ENCODE data around the gene HTR3C.
A peak's percentile ranks its signal among the peaks of the same experiment; 100 is the strongest.
"Not testable (repeated sequence)": the region's sequence is repeated elsewhere in the genome, so short reads cannot be mapped to it uniquely, and the experiment has no call there.

HTR3C gene, protein sequence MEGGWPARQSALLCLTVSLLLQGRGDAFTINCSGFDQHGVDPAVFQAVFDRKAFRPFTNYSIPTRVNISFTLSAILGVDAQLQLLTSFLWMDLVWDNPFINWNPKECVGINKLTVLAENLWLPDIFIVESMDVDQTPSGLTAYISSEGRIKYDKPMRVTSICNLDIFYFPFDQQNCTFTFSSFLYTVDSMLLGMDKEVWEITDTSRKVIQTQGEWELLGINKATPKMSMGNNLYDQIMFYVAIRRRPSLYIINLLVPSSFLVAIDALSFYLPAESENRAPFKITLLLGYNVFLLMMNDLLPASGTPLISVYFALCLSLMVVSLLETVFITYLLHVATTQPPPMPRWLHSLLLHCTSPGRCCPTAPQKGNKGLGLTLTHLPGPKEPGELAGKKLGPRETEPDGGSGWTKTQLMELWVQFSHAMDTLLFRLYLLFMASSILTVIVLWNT

DNA sequence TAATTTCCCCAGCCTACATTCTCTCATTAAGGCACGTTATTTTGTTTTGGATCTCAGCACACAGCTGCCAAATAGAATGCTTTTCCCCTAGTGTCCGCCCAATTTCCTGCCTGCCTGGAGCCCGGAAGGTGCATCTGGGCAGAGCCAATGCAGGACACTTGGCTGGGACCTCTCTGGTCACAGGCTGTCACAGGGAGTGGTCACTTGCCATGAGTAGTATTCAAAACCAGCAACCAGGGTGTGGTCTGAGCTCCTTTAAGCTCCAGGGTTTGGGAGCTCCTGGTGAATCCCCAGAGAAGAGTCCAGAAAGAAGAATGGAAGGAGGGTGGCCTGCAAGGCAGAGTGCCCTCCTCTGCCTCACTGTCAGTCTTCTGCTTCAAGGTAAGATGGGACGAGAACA lies at the start of gene HTR3C:
Gene HTR3C (plus strand): TSS at position 281 of the 400 bp plus-strand sequence. CDS start 34 bp downstream, at position 315.
- DNase-seq: no peak

DNA sequence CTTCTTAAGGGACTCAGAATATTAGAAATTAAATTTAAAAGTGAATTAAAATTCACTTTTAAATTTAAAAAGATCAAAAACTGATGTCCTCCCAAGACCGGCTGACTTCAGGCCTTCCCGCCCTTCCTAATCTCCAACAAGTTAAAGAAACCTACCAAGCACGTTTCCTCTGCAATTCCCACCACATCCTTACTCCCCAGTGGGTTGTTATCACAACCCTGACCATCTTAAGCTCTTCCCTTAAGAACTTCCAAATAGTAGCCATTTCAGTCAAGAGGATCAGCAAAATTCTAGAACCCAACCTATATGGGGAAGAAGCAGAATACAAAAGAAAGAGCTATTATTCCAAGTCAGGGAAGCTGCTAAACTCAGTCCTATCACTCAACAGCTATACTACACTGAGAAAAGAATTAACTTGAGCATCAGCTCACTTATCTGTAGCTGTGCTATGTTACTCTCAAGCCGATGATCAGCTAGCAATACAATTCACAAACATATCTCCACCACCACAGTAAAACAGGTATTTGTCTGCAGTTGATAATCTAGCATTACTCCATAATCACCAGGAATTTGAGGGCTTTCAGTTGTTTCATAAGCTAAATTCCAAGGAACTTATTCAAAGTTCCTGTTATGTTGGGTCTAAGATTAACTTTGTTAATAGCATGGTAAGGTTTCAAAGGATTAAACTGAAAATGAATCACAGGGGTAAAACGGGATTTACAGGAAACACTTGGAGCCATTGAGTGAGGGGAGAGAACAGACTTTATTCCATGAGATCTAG lies 49.5 kb upstream of the HTR3C start:
- no peak for DNase-seq

DNA sequence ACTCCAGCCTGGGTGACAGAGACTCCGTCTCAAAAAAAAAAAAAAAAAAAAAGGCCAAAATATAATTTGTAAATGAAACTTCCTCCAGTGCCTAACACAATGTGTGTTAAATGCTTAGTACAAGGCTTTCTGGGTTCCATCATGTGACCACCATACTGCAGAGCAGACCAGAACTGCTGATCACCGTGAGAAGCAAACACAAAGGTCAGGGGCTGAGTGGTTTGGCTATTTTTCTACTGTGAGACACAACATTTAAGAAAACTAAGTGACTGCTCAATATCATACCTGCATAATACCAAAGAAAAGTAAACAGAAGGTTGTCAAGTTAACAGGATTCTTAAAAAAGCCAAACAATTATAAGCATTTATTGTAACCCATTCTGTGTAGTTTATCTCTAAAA lies 48.4 kb upstream of the HTR3C start:
- DNase-seq: no peak

DNA sequence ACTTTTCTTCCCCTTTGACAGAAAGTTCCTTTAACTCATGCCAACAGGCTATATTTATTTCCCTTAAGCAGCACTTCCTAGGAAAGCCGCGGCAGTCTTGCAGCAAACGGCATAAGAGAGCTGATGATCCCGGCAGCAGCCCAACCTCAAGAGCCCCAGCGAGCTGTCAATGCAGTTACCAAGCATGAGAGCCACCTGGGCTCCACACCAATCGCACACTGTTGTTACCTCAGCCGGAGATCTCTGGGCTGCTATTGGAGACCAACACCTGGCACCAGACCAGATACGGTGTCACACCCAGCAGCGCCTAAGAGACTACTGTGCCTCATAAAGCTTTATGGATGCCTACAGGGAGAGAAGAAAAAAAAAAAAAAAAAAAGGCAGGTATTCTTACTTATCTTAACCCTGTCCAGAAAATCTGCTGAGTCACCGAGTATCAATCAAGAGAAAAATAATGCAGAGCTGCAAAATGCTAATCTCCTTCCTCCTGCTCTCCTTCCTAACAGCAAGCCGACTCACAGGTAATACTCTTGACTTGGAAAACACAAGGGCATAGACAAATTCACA lies 46.8 kb upstream of the HTR3C start:
- peak; percentile 93 for DNase-seq

DNA sequence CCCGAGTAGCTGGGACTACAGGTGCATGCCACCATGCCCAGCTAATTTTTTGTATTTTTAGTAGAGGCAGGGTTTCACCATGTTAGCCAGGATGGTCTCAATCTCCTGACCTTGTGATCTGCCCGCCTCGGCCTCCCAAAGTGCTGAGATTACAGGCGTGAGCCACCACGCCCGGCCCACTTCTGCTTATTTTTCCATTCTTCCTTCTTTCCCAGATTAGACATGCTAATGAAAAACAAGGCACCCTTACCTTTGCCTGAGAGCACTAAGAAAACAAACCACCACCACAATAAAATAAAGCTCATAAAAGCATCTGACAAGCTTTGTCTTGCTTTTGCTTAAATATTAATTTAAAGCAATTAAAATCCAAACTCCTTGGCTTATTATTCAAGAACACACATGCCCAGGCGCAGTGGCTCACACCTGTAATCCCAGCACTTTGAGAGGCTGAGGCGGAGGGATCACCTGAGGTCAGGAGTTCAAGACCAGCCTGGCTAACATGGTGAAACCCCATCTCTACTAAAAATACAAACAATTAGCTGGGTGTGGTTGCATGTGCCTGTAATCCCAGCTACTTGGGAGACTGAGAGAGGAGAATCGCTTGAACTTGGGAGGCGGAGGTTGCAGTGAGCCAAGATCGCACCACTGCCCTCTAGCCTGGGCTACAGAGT lies 45.6 kb upstream of the HTR3C start:
- DNase-seq: not testable (repeated sequence)

DNA sequence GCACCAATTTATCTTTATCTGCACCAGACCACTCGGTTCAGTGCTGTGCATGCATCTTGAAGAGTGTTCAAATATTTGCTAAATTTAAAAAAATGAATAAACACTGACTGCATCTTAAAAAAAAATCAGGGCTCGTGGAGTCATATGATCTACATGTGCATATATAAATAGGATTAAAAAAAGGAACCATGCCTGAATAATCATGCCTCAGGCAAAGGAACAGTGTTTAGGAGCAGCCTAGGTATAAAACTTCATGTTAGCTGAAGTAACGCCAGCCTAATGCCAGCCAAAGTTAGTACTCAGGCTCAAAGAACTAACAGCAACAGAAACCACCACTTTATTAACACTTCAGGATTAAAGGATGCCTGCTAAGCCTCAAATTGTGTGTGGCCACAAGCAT lies 44.7 kb upstream of the HTR3C start:
- DNase-seq: no peak

DNA sequence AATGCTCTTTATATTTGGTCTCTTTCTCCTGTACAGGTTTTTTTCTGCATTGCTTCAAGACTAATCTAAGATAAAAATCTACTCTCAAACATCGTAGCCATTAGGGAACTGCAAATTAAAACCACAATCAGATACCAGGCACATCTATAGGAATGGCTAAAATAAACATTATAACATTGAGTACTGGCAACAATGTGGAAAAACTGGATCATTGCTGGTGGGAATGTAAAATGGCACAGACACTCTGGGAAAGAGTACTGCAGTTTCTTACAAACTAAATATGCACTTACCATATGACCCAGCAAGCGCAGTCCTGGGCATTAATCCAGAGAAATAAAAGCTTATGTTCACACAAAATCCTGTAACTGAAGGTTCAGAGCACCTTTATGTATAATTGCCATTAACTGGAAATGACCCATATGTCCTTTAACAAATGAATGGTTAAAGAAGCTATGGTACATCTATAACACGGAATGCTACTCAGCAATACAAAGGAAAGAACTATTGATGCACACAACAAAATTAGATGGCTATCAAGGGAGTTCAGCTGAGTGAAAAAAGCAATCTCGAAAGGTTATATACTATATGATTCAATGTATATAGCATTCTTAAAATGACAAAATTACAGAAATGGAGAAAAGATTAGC lies 41.5 kb upstream of the HTR3C start:
- DNase-seq: no peak

DNA sequence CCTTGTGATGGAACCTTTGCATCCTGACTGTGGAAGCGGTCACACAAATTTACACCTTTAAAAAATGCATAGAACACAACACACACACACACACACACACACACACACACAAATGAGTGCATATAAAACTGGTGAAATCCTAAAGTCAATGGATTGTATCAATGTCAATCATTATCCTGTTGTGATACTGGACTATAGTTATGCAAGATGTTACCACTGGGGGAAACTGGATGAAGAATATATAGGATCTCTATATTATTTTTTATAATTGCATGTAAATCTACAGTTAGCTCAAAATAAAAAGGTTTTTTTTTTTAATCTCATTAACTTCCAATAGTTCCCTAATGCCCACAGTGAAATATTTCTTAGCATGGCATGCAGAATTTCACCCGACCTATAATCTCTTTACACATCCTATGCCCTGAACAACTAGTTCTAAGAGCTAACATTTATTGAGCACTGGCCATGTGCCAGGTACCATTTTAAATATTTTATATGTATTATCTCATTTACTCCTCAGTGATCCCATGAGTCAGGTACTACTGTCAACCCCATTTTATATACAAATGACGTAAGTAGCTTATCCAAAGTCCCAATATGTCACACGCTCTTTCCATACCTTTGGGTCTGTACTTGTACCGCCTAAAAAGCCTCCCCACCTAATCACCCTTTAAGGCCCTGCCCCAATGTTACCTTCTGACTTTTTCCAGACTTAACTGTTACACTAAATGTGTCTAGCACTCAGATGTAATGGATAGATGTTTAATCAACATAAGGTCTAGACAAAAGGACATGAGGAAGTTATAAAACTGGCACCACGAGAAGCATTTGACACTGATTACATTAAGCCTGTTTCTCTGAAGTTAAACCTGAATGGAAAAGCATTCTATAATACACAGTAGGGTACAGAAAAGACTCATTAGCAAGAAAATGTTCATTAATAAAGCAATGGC lies 40.6 kb upstream of the HTR3C start:
- DNase-seq: no peak

DNA sequence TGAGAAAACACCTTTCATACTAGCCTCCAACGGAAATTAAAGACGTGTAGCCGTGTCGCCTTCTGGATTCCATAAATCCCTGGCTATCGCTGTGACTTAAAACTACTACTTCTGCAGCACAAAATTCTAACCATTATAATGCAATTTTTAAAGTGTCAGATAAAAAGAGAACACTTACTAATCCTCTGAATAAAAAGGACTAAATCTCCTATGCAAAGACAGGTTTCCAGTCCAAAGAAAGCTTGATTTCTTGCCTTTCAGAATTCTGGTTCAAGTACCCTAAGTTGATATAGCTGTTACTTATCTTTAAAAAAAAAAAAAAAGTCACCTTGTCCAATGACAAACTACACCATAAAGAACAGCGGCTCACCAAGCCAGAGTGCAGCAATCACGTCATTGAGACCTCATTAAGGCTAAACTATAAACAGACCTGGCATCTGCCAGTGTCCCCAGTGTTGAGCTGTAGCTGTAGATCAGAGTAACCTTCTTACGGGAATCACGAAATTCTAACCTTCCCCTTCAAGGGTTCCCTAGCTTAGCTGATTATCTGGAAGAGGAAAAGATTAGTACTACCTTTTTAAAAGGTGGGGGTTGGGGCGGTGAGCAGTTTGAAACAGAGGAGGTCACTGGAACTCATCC lies 37.3 kb upstream of the HTR3C start:
- no peak for DNase-seq

DNA sequence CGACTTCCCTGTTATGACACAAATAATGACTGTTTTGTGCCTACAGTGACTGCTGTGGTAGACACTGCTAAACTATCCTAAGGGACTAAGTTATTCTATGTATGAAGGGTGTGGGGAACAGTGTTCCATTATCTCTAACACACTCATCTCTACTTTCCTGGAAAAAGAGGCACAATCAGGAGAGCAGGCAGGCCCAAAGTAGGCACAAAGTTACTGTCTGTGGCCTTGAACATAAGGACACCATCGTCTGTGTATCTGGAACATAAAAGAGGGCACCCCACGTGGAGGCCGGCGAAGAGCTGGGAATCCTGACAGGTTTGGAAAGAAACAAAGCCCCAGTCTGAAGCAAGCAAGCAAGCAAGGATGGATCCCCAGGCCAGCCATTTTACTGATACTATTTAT lies 36.7 kb upstream of the HTR3C start:
- no peak for DNase-seq

DNA sequence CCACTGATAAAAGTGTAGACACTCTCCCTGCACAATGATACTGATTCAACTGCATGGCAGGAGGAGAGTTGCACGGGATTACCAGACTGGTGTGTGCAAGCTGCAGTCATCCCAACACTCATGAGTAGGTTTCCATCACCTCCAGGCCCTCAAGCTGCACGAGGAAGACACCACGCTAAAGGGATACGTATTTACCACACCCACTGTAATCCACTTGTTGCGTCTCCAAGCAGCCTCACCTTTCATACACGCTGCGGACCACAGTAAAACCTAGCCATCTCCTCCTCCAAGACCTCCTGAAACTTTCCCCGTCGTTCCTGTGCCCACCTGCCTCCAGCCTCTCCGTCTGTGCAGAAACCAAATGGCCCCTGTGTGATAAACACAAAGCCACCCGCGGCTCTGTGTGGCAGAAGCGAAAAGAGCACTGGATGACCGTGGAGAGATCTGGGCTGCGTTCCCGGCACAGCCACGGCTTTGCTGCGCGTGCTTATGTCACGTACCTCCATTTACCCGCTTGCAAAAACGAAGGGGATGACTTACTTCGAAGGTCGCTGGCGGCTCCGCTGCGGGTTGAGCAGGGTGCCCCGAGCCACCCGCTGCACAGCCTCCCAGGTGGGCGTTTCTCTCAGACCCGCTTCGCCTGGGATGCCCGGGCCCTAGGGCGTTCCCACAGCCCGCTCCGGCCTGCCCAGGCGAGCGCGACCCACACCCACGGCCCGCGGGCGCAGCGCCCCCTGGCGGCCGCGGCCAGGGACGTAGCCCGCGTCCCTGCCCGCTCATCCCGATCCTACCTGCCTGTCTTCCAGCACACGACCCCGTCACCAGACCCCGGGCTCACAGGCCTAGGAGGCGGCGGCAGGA lies 35.8 kb upstream of the HTR3C start:
- DNase-seq: peak; percentile 73

DNA sequence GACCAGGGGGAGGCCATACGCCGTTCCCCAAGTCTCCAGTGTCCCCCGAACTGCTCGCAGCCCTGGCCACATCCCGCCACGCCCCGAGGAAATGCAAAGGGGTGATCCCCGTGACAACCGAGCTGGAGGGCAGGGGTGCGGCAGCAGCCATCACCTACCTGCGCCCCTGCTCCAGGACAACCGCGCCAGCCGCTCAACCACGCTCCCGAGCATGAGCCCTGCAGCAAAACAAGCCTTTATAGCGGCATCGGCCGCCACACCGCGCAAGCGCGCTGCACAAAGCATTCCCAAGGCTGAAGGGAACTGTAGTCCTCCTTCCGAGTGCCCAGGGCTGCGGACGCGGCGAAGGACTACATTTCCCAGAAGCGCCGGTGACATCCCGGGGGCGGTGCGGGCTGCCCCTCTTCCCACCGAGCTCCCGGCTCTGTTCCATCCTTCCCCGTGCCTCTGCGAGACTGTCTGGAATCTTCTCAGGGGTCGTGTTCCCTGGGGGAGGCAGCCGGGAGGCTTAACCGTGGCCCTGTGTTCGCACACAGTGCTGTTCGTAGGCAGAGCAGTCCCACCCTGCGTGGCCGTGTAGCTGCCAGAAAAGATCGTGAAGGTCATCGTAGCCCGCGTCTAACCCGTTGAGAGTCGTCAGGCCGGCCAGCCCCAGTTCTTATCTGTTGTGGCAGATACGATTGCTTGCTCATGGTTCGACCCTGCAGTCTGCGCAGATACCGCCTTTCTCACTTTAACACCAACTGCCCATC lies 35.0 kb upstream of the HTR3C start, which contains the start of gene ABCC5:
Gene ABCC5 (minus strand): TSS at position 213 of the 752 bp plus-strand sequence. CDS start 3,492 bp downstream, outside the sequence.
- DNase-seq: peak; percentile 93

DNA sequence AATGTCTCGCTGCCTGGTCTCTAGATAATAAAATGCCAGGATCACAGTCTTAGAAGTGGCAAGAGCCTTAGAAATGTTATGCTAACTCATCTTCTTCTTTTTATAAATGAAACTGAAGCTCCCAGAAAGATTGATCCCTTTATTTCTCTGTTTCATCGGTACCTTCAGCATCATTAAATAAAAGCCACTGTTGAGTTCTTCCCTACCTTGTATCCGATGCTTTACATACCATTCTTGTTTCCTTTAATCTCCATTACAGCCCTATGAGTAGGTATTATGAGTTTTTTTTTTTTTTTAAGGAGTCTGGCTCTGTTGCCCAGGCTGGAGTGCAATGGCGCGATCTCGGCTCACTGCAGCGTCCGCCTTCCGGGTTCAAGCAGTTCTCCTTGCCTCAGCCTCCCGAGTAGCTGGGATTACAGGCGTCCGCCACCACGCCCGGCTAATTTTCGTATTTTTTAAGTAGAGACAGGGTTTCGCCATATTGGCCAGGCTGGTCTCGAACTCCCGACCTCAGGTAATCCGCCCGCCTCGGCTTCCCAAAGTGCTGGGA lies 34.3 kb upstream of the HTR3C start:
- no peak for DNase-seq

DNA sequence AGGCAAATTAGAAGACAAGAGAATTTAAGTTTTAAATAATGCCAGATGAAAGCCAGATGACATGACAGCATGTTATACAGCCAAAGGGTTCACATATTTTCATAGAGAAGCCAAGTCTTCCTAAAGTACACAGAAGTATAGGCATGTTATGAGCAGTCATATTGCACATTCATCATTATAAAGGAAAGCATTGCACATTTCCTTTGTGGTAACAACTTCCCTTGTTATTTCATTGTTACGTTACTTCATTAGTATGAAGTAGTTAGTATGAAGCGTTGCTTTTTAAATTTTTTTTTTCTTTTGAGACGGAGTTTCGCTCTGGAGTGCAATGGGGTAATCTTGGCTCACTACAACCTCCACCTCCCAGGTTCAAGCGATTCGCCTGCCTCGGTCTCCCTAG lies 30.5 kb upstream of the HTR3C start:
- DNase-seq: no peak

DNA sequence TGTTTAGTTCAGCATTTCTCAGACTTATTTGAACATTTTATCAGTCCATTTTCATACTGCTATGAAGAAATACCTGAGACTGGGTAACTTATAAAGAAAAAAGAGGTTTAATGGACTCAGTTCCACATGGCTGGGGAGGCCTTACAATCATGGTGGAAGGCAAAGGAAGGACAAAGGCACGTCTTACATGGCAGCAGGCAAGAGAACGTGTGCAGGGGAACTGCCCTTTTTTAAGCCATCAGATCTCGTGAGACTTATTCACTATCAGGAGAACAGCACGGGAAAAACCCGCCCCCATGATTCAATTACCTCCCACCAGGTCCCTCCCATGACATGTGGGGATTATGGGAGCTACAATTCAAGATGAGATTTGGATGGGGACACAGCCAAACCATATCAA lies 27.6 kb upstream of the HTR3C start:
- not testable (repeated sequence) for DNase-seq

DNA sequence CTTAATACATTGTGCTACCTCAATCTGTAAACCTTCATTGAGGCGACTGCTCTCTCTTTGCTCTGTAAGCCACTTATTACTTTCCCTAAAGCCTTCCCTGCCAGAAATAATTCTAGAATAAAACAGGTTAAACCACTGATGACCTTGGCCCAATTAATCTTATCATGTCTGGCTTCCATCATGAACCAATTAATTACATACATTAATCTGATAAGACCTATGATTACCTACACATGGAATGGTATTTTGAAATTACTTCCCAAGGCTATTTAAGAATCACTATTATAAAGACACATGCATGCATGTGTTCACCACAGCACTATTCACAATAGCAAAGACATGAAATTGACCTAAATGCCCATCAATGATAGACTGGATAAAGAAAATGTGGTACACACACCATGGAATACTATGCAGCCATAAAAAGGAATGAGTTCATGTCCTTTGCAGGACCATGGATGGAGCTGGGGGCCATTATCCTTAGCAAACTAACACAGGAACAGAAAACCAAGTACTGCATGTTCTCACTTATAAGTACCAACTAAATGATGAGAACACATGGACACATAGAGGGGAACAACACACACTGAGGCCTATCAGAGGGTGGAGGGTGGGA lies 24.5 kb upstream of the HTR3C start:
- not testable (repeated sequence) for DNase-seq

DNA sequence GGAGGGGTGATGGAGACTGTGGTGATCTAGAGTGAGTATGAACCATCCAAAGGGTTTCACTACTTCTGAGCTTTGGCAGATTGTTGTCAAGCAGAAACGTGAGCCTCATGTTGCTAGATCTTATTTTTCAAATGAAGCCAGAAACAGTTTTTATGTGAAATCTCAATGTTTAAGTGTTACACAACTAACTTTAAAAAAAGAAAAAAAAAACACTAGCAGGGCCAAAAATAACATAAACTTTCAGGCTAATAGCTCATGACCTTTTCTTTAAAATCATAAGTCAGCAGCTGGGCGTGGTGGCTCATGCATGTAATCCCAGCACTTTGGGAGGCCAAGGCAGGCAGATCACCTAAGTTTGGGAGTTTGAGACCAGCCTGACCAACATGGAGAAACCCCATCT lies 23.4 kb upstream of the HTR3C start:
- DNase-seq: no peak

DNA sequence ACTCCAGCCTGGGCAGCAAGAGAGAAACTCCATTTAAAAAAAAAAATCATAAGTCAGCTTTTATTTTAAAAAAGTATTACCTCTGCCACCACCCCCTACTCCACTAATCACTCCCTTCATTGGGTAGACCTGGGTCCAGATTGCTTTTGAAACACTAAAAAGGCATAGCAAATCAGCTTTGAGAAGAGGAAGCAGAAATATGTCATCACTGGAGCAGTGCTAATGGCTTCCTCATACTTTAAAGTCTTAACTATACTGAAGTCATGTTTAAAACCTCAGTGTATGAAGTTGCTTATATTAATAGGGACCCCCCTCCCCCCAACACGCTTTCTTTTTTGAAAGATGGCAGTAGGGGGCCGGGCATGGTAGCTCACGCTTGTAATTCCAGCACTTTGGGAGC lies 22.3 kb upstream of the HTR3C start:
- no peak for DNase-seq

Measured in NCI-H1436 (cell line).